Measurements from ENCODE around the gene IL6R.

IL6R gene

GRCh38 chr1:154442006-154442740, 37.0 kb downstream of the IL6R start:
- in situ Hi-C loops (cut with MboI; ENCODE audit: low pct_unique_long_range_greater_than_20kb, low sequenced_read_pairs): no loop called here
- no peak for DNase-seq

DNA sequence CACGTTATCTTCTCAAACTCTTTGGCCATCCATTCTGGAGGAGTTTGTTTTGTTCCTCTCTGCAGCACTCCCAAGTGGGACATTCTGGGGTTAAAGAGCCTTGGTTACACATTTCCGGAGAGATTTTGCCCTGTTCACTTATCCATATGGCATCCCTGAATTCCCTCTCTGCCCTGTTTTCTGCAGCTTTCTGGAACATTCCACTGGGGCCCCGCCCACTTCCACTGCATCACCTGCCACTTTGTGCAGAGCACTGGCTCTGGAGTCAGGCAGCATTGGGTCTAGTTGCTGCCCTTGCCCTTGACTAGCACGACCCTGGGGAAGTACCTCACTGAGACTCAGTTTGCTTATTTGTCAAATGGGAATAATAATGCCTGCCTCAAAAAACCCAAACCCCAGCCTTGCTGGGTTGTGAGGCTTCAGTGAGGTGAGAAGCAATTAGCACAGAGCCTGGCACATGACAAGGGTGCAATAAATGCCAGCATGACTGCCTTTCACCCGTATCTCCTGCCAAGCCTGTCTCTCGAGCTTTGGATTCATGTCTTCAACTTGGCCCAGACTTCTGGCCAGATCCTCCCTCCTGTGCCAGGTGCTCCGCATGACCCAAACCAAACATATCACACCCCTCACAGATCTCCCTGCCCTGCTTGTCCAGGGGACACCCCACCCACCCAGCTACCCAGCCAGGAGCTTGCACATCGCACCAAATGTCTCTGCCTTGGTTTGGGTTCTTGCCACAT, 38.3 kb downstream of the IL6R start:
- DNase-seq: no peak
- in situ Hi-C loops (cut with MboI; ENCODE audit: low pct_unique_long_range_greater_than_20kb, low sequenced_read_pairs): no loop called here

DNA sequence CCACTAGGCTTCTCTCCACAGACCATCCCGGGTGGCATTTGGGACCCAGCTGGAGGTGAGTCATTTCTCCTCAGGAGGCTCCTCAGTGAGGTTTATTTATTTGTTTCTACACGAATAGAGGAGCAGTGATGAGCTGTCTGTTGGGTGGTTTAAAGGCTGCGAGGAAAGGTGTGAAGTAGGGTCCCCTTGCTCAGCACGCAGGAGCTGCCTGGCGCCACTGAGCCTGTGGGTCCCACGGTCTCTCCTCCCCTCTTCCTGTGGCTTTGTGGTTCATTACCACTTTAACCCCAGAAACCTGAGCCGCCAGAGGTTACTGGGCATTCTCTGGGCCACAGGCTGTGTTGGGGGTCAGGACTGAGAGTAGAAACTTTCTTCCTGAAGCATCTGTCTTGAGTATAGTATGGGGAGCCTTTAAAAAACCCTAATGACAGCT, 39.9 kb downstream of the IL6R start:
- in situ Hi-C loops (cut with MboI; ENCODE audit: low pct_unique_long_range_greater_than_20kb, low sequenced_read_pairs): no loop called here
- peak; percentile 67 for DNase-seq

- in situ Hi-C loops (cut with MboI; ENCODE audit: low pct_unique_long_range_greater_than_20kb, low sequenced_read_pairs): no loop called here
These were observed 41.1 kb downstream of the IL6R start for GRCh38 chr1:154446292-154446691.

DNA sequence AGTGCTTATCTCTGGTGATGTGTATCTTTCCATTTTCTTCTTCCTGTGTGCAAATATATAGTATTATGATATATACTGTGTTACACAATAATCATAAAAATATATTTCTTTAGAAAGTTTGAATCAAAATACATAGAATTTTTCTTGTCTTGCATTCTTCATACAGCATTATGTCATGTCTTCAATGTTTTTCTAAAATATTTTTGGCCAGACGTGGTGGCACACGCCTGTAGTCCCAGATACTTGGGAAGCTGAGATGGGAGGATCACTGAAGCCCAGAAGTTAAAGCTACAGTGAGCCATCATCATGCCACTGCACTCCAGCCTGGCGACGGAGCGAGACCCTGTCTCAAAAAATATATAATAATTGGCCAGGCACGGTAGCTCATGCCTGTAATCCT, 41.6 kb downstream of the IL6R start:
- DNase-seq: no peak
- in situ Hi-C loops (cut with MboI; ENCODE audit: low pct_unique_long_range_greater_than_20kb, low sequenced_read_pairs): no loop called here

More at GRCh38 chr1:154446292-154446691, 41.1 kb downstream of the IL6R start:
- no peak for DNase-seq

DNA sequence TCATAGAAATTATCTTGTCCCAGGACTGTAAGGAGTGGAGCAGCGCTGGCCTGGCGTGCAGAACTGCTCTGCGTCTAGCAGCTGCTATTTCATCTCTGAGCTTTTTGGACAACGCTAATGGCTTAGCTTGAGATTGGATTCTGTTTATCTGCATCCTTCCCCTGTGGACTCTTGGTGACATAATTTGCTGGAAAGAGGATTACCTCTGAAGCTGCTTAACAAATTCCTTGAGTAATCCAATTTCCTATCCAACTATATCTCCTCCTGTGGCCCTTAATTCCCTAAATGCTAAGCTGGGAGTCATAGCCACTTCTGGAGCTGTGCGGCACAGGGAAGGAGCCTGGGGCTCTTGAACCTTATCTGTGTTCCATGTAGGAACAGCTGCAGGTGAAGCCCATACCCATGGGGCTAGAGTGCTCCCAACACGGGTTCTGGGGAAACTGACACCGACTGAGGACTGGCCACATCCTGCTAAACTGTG, 43.2 kb downstream of the IL6R start:
- no peak for DNase-seq
- in situ Hi-C loops (cut with MboI; ENCODE audit: low pct_unique_long_range_greater_than_20kb, low sequenced_read_pairs): no loop called here

- in situ Hi-C loops (cut with MboI; ENCODE audit: low pct_unique_long_range_greater_than_20kb, low sequenced_read_pairs): no loop called here
- no peak for DNase-seq
These were observed 48.0 kb downstream of the IL6R start for GRCh38 chr1:154453161-154453560.

DNA sequence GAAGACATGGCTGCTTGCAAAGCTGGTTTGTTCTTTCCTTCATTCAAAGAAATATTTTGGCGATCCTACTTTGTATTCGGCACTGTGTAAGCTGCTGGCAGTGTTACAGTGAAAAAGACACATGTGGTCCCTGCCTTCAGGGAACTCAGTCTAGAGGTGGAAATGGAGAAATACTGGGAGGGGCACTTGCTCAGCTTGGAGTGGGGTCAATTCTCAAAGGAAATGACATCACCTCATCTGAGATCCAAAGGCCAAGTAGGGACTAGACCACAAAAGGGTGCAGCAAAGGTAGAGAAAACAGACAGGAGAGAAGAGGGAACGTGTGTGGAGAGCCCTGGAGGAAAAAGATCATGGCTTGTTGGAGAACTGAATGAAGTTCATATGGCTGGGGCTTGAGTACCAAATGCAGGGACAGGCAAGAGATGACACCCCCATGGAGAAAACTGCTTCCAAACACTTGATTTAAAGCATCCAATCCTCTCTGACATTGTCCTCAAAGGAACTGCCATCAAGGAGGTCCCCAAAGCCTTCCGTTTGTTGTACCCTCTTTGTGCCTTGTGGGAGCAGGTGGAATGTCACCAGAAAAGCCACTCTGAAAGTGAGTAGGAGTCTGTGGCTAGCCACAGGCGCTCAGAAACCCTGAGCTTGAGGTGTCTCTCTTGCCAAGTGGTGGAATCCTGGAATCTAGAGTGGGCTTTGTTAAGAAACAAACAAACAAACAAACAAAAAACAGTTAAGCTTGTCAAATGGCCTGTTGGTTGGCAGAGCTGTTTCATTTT, 48.6 kb downstream of the IL6R start:
- in situ Hi-C loops (cut with MboI; ENCODE audit: low pct_unique_long_range_greater_than_20kb, low sequenced_read_pairs): no loop called here
- peak; percentile 43 for DNase-seq

GRCh38 chr1:154454386-154455120, 49.4 kb downstream of the IL6R start:
- DNase-seq: no peak
- in situ Hi-C loops (cut with MboI; ENCODE audit: low pct_unique_long_range_greater_than_20kb, low sequenced_read_pairs): no loop called here

- DNase-seq: no peak
- in situ Hi-C loops (cut with MboI; ENCODE audit: low pct_unique_long_range_greater_than_20kb, low sequenced_read_pairs): no loop called here
These were observed 51.5 kb downstream of the IL6R start for GRCh38 chr1:154456631-154457030.

GRCh38 chr1:154459080-154459479, 53.9 kb downstream of the IL6R start:
- no peak for DNase-seq
- in situ Hi-C loops (cut with MboI; ENCODE audit: low pct_unique_long_range_greater_than_20kb, low sequenced_read_pairs): no loop called here

DNA sequence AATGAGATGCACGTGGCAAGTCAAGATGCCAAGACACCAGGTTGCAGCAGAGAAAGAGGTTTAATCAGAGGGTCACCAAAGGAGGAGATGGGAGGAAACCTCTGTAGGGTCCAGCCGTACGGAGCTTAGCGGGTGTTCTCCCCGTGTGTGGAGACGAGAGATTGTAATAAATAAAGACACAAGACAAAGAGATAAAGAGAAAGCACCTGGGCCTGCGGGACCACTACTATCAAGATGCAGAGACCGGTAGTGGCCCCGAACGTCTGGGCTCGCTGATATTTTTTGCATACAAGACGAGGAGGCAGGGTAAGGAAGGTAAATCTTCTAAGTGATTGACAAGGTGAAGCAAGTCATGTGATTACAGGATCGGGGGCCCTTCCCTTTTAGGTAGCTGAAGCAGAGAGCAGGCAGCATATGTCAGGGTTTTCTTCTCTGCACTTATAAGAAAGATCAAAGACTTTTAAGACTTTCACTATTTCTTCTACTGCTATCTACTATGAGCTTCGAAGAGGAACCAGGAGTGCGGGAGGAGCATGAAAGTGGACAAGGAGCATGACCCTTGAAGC, 55.6 kb downstream of the IL6R start:
- in situ Hi-C loops (cut with MboI; ENCODE audit: low pct_unique_long_range_greater_than_20kb, low sequenced_read_pairs): no loop called here
- no peak for DNase-seq

GRCh38 chr1:154463512-154463990, 58.4 kb downstream of the IL6R start:
- DNase-seq: peak; percentile 74
- in situ Hi-C loops (cut with MboI; ENCODE audit: low pct_unique_long_range_greater_than_20kb, low sequenced_read_pairs): no loop called here

DNA sequence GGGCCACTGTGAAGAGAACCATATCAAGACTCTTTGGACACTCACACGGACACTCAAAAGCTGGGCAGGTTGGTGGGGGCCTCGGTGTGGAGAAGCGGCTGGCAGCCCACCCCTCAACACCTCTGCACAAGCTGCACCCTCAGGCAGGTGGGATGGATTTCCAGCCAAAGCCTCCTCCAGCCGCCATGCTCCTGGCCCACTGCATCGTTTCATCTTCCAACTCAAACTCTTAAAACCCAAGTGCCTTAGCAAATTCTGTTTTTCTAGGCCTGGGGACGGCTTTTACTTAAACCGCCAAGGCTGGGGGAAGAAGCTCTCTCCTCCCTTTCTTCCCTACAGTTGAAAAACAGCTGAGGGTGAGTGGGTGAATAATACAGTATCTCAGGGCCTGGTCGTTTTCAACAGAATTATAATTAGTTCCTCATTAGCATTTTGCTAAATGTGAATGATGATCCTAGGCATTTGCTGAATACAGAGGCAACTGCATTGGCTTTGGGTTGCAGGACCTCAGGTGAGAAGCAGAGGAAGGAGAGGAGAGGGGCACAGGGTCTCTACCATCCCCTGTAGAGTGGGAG, 60.6 kb downstream of the IL6R start:
- DNase-seq: peak; percentile 18
- in situ Hi-C loops (cut with MboI; ENCODE audit: low pct_unique_long_range_greater_than_20kb, low sequenced_read_pairs): no loop called here

GRCh38 chr1:154466206-154466605, 61.1 kb downstream of the IL6R start:
- peak; percentile 32 for DNase-seq
- in situ Hi-C loops (cut with MboI; ENCODE audit: low pct_unique_long_range_greater_than_20kb, low sequenced_read_pairs): no loop called here

GRCh38 chr1:154466921-154467417, 61.8 kb downstream of the IL6R start:
- peak; percentile 25 for DNase-seq
- in situ Hi-C loops (cut with MboI; ENCODE audit: low pct_unique_long_range_greater_than_20kb, low sequenced_read_pairs): no loop called here

GRCh38 chr1:154467434-154468102, 62.4 kb downstream of the IL6R start:
- DNase-seq: no peak
- in situ Hi-C loops (cut with MboI; ENCODE audit: low pct_unique_long_range_greater_than_20kb, low sequenced_read_pairs): no loop called here

Measured in KBM-7 (cell line).